GM12872 (cell line): Measurements from ENCODE around the gene CTXND1.

Source experiments
- TF ChIP-seq, protein P1 (sequence below): IDR thresholded peaks from 3 replicates; pipeline ENCODE4 v1.5.1; 2011; ENCODE audit warnings: low read depth, mild to moderate bottlenecking, low read length, moderate library complexity; ENCODE audit not compliant: insufficient read depth

CTXND1 gene

DNA sequence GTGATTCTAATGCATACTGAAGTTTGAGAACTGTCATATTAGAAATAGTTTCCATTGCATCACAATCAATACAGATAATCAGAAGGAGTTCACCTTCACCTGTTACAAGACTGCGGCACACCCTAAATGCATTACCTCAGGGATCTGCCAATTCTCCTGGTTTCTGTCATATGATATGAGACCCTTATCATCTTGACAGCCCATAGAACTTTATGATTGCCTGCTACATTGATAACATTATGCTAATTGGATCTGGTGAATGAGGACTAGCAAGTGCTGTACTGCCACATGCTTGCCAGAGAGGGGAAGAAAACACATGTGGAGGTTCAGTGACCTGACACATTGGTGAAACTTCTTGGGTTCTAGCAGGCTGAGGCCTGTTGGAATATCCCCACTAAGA, 57.8 kb downstream of the CTXND1 start:
- TF ChIP-seq, protein P1, sequence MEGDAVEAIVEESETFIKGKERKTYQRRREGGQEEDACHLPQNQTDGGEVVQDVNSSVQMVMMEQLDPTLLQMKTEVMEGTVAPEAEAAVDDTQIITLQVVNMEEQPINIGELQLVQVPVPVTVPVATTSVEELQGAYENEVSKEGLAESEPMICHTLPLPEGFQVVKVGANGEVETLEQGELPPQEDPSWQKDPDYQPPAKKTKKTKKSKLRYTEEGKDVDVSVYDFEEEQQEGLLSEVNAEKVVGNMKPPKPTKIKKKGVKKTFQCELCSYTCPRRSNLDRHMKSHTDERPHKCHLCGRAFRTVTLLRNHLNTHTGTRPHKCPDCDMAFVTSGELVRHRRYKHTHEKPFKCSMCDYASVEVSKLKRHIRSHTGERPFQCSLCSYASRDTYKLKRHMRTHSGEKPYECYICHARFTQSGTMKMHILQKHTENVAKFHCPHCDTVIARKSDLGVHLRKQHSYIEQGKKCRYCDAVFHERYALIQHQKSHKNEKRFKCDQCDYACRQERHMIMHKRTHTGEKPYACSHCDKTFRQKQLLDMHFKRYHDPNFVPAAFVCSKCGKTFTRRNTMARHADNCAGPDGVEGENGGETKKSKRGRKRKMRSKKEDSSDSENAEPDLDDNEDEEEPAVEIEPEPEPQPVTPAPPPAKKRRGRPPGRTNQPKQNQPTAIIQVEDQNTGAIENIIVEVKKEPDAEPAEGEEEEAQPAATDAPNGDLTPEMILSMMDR = no peak

DNA sequence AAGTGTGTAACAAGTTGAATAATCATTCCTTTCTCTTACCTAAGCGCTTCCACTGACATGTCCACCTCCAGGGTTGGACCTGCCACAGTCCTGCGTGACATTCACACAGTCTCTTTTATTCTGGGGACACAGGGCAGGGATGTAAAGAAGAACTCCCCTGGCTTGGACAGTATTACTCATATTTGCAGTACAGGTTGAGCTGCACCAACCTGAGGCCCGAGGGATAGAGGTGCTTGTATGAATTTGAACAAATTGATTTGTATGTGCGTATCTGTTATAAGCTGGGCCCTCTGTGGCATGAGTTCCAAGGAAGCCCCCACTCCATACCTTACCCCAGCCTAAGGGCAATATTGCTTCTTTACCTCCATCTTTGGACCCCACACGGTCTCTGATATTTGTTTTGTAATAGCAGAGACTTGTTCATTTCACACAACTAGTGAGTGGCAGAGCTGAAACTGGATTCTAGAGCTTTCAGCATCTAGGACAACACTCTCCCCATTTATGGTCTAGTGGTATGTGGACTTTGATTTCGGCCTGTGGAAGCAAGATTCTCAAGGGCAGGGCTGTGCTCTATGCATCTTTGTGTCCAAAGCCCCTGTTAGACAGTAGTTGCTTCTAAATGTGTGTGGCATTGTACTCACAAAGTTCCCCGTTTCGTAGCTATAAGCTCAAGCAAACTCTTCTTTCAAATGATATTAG, 60.0 kb downstream of the CTXND1 start:
- TF ChIP-seq, protein P1 = no peak

DNA sequence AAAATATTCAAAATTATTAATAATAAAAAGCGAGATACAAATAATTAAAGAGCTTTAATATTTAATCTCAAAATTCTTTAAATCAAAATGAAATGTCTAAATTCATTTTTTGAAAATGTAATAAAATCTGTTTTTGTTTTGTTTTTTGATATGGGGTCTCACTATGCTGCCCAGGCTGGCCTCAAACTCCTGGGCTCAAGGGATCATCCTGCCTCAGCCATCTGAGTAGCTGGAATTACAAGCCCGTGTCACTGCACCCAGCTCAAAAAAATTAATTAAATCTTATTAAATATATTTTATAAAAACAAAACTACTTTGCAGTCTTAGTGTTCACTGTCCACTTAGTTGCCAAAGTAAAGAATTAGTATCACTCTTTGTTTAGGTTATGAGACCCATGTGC, 60.8 kb downstream of the CTXND1 start:
- TF ChIP-seq, protein P1 = no peak

DNA sequence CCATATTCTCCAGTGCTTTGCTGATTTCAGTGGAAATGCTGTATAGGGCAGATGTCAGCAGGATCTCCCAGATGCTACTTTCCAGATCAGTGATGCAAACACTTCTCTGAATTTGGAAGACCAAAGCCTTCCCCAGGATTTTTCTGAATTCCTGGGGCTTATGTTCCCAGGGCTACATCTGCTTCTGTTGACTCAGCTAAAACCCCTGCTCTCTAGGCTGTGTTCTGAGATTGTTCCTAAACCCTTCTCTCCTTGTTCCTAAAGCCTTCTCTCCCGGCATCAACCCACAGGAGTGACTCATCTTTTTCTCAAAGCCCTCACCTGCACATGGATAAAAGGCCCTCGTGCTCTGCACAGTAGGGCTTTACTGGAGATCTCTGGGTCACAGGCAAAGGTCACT, 63.8 kb downstream of the CTXND1 start:
- TF ChIP-seq, protein P1 = no peak

DNA sequence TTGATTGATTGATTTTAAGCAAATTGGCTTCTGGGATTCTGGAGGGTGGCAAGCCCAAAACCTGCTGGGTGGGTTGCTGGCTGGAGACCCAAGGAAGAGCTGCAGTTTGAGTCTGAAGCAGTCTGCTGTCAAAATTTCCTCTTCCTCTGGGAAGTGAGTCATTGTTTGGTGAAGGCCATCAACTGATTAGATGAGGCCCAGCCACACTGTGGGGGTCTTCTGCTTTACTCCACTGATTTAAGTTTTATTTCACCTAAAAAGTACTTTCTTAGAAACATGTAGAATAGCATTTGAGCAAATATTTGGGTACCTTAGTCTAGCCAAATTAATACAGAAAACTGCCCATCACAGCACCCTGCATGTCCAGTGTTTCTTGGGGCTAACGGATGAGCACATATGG, 65.4 kb downstream of the CTXND1 start:
- TF ChIP-seq, protein P1 = no peak

DNA sequence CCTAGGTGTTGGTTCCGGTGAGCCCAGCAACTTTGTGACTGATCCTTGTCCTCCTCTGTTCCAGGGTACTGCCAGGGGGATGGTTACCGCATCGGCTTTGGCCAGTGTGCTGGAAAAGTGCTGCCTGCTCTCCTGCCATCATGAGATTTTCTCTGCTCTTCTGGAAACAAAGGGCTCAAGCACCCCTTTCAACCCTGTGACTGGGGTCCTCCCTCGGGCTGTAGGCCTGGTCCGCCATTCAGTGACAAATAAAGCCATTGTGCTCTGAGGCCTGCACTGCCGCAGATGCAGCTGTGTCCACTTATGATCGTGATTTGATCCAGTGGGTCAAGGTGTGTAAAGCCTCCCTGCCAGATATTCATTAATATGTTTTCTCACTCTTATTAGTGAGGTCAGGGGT, 65.9 kb downstream of the CTXND1 start:
- TF ChIP-seq, protein P1 = no peak

DNA sequence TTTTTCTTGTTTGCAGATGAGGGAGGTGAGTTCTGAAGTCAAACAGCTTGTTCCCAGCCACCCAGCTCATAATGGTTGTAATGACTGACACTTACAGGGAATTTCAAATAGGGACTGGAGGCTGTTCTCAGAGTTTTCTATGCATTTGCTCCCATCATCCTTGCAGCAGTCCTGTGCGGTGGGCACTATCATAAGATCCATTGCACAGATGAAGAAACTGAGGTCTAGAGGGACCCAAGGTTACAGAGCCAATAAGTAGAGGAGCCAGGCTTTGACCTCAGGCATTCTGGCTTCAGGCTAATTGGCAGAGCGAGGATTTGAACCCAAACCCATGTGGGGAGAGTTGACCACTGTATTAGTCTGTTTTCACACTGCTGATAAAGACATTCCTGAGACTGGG, 66.9 kb downstream of the CTXND1 start:
- TF ChIP-seq, protein P1 = no peak

DNA sequence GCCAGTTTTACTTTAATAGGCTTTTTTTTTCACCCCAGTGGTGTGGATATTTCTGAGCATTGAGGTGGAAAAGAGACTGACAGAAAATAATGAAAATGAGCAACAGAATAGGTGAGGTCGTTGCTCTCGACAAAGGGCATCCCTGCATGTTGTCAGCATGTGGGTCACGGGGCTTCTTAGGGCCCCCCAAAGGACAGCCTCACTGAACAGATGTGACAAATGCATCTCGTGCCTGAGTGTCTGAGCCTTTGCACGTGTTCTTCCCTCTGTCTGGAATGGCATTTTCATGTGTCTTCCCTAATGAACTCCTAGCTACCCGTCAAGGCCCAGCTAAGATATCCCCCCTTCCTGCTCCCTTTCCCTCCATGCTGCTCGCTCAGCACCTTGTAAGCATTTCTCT, 67.5 kb downstream of the CTXND1 start:
- TF ChIP-seq, protein P1 = no peak
